Smooth muscle cell (in vitro differentiated cells): ENCODE results near the gene GARRE1. TPM values are rescaled to one million over a fixed set of nuclear protein-coding genes. Genes with fewer than 3 reads are reported as not detected.
A peak's percentile ranks its signal among the peaks of the same experiment; 100 is the strongest.
"Not testable (repeated sequence)": the region's sequence is repeated elsewhere in the genome, so short reads cannot be mapped to it uniquely, and the experiment has no call there.

ENCODE experiments used
- DNase-seq: peaks from one replicate; lab custom pipeline; 2025; ENCODE audit not compliant: unreplicated experiment; lab: John Stamatoyannopoulos, UW
- H2AFZ ChIP-seq: fragments of 200-600 bp; sonication (generic); 2 replicates; pipeline ENCODE4 v1.6.0; 2016; ENCODE audit warnings: antibody characterized with exemption, low read depth, mild to moderate bottlenecking
- H3F3A ChIP-seq: fragments of 200-600 bp; sonication (generic); 2 replicates; pipeline ENCODE4 v1.6.0; 2017; ENCODE audit warnings: antibody characterized with exemption, low read depth
- H3K27ac ChIP-seq: fragments of 200-600 bp; sonication (generic); 2 replicates; pipeline ENCODE4 v1.5.1; 2016; ENCODE audit warnings: low read depth, mild to moderate bottlenecking
- H3K27me3 ChIP-seq: fragments of 200-600 bp; sonication (generic); 2 replicates; pipeline ENCODE4 v1.6.1; 2016; ENCODE audit warnings: low read depth, mild to moderate bottlenecking
- H3K36me3 ChIP-seq: fragments of 200-600 bp; sonication (generic); 2 replicates; pipeline ENCODE4 v1.5.1; 2016; ENCODE audit warnings: low read depth
- H3K4me1 ChIP-seq: fragments of 200-600 bp; sonication (generic); 2 replicates; pipeline ENCODE4 v1.5.1; 2016; ENCODE audit warnings: low read depth
- H3K4me2 ChIP-seq: fragments of 200-600 bp; sonication (generic); 2 replicates; pipeline ENCODE4 v1.6.0; 2016; ENCODE audit warnings: mild to moderate bottlenecking
- H3K4me3 ChIP-seq: fragments of 200-600 bp; sonication (generic); 2 replicates; pipeline ENCODE4 v1.5.1; 2016; ENCODE audit warnings: mild to moderate bottlenecking
- H3K79me2 ChIP-seq: fragments of 200-600 bp; sonication (generic); 2 replicates; pipeline ENCODE4 v1.6.0; 2016; ENCODE audit warnings: low read depth, mild to moderate bottlenecking
- H3K9ac ChIP-seq: fragments of 200-600 bp; sonication (generic); 2 replicates; pipeline ENCODE4 v1.6.0; 2016; ENCODE audit warnings: low read depth
- H3K9me3 ChIP-seq: fragments of 200-600 bp; sonication (generic); replicated peaks from 2 replicates; pipeline ENCODE4 v1.5.1; 2016; ENCODE audit warnings: low read depth
- H4K20me1 ChIP-seq: fragments of 200-600 bp; sonication (generic); 2 replicates; pipeline ENCODE4 v1.6.0; 2016; ENCODE audit warnings: low read depth
- WGBS: methylation state at CpG from one replicate; pipeline ENCODE4 v1.1.7; 2016; ENCODE audit warnings: low lambda C conversion rate; 5-methylcytosine and 5-hydroxymethylcytosine counted together
- polyA plus RNA-seq: library from polyadenylated mRNA; unstranded; fragments of >200 nt; fragmentation: Nextera tagmentation; extraction: Ambion mirVana; gene quantifications from 2 replicates; pipeline ENCODE4 v1.2.1, GENCODE V29; 2016
- total RNA-seq: library from RNA; depleted of rRNA; stranded (reverse); fragments of >200 nt; gene quantifications from 2 replicates; pipeline ENCODE4 v1.2.3, GENCODE V29; 2014
- TF ChIP-seq, protein P1 (sequence below): fragments of 200-600 bp; sonication (generic); IDR thresholded peaks from 2 replicates; pipeline ENCODE4 v1.5.1; 2017; ENCODE audit warnings: borderline replicate concordance, mild to moderate bottlenecking, antibody characterized with exemption; ENCODE audit not compliant: insufficient read depth, poor library complexity, severe bottlenecking

Gene GARRE1
- total and polyA plus RNA-seq, 2 experiments from 2014 or later, result 7.0 to 15.6 TPM

DNA sequence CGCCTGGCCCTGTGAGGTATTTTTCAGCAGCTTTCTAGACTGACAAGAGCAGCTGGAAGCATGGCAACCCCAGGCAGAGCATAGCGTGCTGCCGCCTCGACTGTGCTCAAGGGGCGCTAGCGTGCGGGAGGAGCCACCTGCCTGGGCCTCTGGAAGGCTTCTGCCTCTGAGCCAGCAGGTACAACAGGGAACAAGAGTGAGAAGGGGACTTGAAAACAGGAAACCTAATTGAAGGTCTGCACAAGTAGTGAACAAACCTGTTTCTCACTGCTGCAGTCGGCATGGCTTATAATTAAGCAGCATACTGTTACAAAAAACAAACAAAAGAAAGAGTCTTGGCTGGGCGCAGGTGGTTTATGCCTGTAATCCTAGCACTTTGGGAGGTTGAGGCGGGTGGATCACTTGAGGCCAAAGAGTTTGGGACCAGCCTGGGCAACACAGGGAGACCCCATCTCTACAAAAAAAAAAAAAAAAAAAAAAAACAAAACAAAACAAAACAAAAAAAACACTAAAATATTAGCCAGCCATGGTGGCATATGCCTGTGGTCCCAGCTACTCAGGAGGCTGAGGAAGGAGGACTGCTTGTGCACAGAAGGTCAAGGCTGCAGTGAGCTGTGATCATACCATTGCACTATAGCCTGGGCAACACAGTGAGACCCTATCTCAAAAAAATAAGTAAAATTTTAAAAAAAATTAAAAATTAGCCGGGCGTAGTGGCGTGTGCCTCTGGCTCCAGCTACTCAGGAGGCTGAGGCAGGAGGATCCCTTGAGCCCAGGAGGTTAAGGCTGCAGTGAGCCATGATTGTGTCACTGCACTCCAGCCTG, 12.6 kb upstream of the GARRE1 start:
- no peak overlapping the region for H2AFZ ChIP-seq
- H3K27me3 ChIP-seq, result no peaks in the 10 kb centered on the region
- WGBS, result 59% methylated on average over 13 of the region's 13 CpGs
- no peak overlapping the region for H3K4me3 ChIP-seq
- H3K9me3 ChIP-seq, result no peaks in the 10 kb centered on the region
- no peak overlapping the region for H3K9ac ChIP-seq
- TF ChIP-seq, protein P1, sequence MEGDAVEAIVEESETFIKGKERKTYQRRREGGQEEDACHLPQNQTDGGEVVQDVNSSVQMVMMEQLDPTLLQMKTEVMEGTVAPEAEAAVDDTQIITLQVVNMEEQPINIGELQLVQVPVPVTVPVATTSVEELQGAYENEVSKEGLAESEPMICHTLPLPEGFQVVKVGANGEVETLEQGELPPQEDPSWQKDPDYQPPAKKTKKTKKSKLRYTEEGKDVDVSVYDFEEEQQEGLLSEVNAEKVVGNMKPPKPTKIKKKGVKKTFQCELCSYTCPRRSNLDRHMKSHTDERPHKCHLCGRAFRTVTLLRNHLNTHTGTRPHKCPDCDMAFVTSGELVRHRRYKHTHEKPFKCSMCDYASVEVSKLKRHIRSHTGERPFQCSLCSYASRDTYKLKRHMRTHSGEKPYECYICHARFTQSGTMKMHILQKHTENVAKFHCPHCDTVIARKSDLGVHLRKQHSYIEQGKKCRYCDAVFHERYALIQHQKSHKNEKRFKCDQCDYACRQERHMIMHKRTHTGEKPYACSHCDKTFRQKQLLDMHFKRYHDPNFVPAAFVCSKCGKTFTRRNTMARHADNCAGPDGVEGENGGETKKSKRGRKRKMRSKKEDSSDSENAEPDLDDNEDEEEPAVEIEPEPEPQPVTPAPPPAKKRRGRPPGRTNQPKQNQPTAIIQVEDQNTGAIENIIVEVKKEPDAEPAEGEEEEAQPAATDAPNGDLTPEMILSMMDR, result peak; percentile 31
- H3F3A ChIP-seq, result peaks cover 7% of the 10 kb centered on the region
- peaks cover 4% of the 10 kb centered on the region for H3K4me1 ChIP-seq
- no peaks in the 10 kb centered on the region for H4K20me1 ChIP-seq
- H3K4me2 ChIP-seq, result no peak overlapping the region
- H3K27ac ChIP-seq, result no peak overlapping the region
- DNase-seq, result no peak
- no peaks in the 10 kb centered on the region for H3K36me3 ChIP-seq
- H3K79me2 ChIP-seq, result no peaks in the 10 kb centered on the region

DNA sequence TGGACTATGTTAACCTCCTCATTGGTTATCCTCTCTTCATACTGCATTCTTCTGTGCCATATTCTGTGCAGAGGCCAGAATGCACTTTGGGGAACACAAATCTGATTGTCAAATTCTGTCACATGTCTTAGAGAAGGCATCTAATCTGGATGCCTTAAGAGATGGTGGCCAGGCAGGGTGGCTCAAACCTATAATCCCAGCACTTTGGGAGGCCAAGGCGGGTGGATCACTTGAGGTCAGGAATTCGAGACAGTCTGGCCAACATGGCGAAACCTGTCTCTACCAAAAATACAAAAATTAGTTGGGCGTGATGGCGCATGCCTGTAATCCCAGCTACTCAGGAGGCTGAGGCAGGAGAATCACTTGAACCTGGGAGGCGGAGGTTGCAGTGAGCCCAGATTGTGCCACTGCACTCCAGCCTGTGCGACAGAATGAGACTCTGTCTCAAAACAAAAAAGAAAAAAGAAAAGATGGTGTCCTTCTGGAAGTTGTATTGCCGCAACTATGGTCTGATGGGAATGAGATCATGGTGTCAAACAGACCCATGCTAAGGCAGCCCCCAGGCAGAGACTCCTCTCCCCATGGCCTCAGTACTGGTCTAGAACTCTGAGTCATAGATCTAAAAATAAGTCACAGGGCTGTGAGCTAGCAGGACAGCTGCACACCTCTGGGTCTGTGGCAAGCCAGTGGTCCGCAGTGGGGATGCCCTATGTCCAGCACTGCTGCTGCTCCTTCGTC, 11.0 kb upstream of the GARRE1 start:
- peak overlapping the region; percentile 74 for H3K27ac ChIP-seq
- not testable (repeated sequence) for DNase-seq, H2AFZ ChIP-seq, H3K4me3 ChIP-seq, H4K20me1 ChIP-seq, H3K79me2 ChIP-seq, H3K27me3 ChIP-seq, H3K36me3 ChIP-seq, H3K9me3 ChIP-seq, H3K4me1 ChIP-seq, H3F3A ChIP-seq
- H3K9ac ChIP-seq, result peak overlapping the region; percentile 6
- WGBS, result 69% methylated on average over 10 of the region's 10 CpGs
- peak overlapping the region; percentile 64 for H3K4me2 ChIP-seq

DNA sequence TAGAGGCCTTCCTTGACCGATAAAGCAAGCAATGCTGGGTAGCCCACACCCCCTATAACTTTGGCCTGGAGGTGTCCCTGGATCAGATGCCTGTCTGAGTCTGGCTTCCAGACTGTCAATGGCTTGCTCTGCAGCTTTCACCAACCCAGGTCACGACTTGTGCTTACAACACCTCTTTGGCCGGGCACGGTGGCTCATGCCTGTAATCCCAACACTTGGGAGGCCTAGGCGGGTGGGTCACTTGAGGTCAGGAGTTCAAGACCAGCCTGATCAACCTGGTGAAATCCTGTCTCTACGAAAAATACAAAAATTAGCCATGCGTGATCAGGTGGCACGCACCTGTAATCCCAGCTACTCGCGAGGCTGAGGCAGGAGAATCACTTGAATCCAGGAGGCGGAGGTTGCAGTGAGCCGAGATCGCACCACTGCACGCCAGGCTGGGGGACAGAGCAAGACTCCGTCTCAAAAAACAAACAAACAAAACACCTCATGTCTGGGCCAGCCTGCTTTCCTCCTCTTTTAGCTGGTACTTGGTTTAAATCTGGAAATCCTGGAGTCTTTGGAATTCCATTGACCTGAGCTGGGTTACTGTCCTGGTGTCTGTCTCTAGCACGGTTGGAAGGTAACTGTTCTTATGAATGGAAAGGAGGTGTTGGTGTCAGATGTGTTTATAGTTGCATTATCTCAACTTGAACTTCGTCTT, 10.3 kb upstream of the GARRE1 start:
- no peaks in the 10 kb centered on the region for H3F3A ChIP-seq
- no peak overlapping the region for H3K9ac ChIP-seq
- H4K20me1 ChIP-seq, result no peaks in the 10 kb centered on the region
- no peak for DNase-seq
- 79% methylated on average over 17 of the region's 17 CpGs for WGBS
- no peak overlapping the region for H3K4me3 ChIP-seq
- no peak overlapping the region for H3K4me2 ChIP-seq
- H3K9me3 ChIP-seq, result no peaks in the 10 kb centered on the region
- no peaks in the 10 kb centered on the region for H3K36me3 ChIP-seq
- TF ChIP-seq, protein P1, result no peak
- peaks cover 4% of the 10 kb centered on the region for H3K4me1 ChIP-seq
- no peaks in the 10 kb centered on the region for H3K79me2 ChIP-seq
- no peaks in the 10 kb centered on the region for H3K27me3 ChIP-seq
- peak overlapping the region; percentile 74 for H3K27ac ChIP-seq
- no peak overlapping the region for H2AFZ ChIP-seq
